Testis (tissue), 3 donors: ENCODE measurements around the gene RAMP3. TPM values are rescaled to one million over a fixed set of nuclear protein-coding genes. Genes with fewer than 3 reads are reported as not detected.

ENCODE experiments used
- DNase-seq: peaks from one replicate; pipeline ENCODE4 v3.0.0-alpha.2; 2019
- H3K27ac ChIP-seq, 2 donors: fragments of 200-600 bp; sonication (generic); one replicate each; pipeline ENCODE4 v1.5.1; 2019
- H3K27me3 ChIP-seq: fragments of 200-600 bp; sonication (generic); one replicate; pipeline ENCODE4 v1.5.1; 2019
- H3K36me3 ChIP-seq: fragments of 200-600 bp; sonication (generic); one replicate; pipeline ENCODE4 v1.5.1; 2017; ENCODE audit warnings: low read depth; ENCODE audit errors: missing control alignments
- H3K4me1 ChIP-seq: fragments of 200-600 bp; sonication (generic); one replicate; pipeline ENCODE4 v1.5.1; 2019
- H3K4me3 ChIP-seq, 2 donors: fragments of 200-600 bp; sonication (generic); one replicate each; pipeline ENCODE4 v1.5.1; 2017 to 2019
- H3K9me3 ChIP-seq: fragments of 200-600 bp; sonication (generic); one replicate; pipeline ENCODE4 v1.5.1; 2017
- POLR2A ChIP-seq: fragments of 450-650 bp; IDR thresholded peaks from one replicate; pipeline ENCODE4 v1.6.1; 2017; ENCODE audit warnings: antibody characterized with exemption, mild to moderate bottlenecking, moderate library complexity
- WGBS, 2 donors: methylation state at CpG; one replicate each; pipeline ENCODE4 v1.1.5; 2018; 5-methylcytosine and 5-hydroxymethylcytosine counted together
- intact Hi-C: fragments of 100-400 bp; cut with DNase I; formaldehyde crosslinking; loops from one replicate; pipeline ENCODE4 v1.15.1; 2023; ENCODE audit warnings: low total_unique reads
- polyA plus RNA-seq: library from polyadenylated mRNA; stranded (reverse); fragments of 350-450 nt; fragmentation: Illumina TruSeq; extraction: RNeasy Lipid Tissue Mini Kit (QIAGEN cat#74804); gene quantifications from one replicate; pipeline ENCODE4 v1.2.3, GENCODE V29; 2014; ENCODE audit warnings: low read depth, low replicate concordance; ENCODE audit not compliant: insufficient read depth
- total RNA-seq, 2 donors: library from RNA; depleted of rRNA; stranded (reverse); fragments of >200 nt; gene quantifications; one replicate each; pipeline ENCODE4 v1.2.3, GENCODE V29; 2016
- TF ChIP-seq, protein P1 (sequence below), 3 experiments: fragments of 450-650 bp in 2 of 3; fragments of 200-600 bp in 1 of 3; sonication (generic) in 1 of 3; IDR thresholded peaks; one replicate each; pipeline ENCODE4 v1.5.1; 2016 to 2019; ENCODE audit warnings: antibody characterized with exemption in 3 of 3, mild to moderate bottlenecking in 2 of 3, moderate library complexity in 1 of 3

Gene RAMP3
- total and polyA plus RNA-seq, 3 donors from 2014 or later, result 9.1 to 23.8 (median 17.0) TPM

DNA sequence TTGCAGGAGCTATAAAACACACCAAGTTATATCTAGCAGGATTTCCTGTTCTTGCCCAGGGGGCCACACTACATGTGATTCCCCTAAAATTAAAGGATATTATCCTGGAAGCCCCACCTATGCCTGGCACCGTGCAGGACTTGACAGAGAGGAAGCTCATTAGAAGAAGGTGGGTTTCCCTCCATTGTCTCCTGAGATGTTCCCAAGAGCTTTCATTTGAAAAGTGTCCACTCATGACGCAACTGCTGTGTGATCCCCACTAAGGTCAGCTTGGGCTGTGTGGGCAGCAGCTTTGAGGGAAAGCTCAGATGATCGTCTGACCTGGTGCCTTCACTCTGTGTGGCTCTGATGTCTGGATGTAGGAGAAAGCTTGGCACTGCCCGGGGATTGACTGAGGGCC, 53.5 kb downstream of the RAMP3 start:
- no peak for DNase-seq
- intact Hi-C loops, result no loop called here
- no peaks in the 10 kb centered on the region for H3K36me3 ChIP-seq
- no peaks in the 10 kb centered on the region for H3K4me1 ChIP-seq
- no peaks in the 10 kb centered on the region for H3K27me3 ChIP-seq
- no peaks in the 10 kb centered on the region for H3K9me3 ChIP-seq
- 54 to 59% methylated on average over 4 of the region's 4 CpGs for WGBS, 2 donors
- H3K4me3 ChIP-seq, result no peak overlapping the region
- H3K27ac ChIP-seq, result no peak overlapping the region
- TF ChIP-seq POLR2A, result no peak
- TF ChIP-seq, protein P1, sequence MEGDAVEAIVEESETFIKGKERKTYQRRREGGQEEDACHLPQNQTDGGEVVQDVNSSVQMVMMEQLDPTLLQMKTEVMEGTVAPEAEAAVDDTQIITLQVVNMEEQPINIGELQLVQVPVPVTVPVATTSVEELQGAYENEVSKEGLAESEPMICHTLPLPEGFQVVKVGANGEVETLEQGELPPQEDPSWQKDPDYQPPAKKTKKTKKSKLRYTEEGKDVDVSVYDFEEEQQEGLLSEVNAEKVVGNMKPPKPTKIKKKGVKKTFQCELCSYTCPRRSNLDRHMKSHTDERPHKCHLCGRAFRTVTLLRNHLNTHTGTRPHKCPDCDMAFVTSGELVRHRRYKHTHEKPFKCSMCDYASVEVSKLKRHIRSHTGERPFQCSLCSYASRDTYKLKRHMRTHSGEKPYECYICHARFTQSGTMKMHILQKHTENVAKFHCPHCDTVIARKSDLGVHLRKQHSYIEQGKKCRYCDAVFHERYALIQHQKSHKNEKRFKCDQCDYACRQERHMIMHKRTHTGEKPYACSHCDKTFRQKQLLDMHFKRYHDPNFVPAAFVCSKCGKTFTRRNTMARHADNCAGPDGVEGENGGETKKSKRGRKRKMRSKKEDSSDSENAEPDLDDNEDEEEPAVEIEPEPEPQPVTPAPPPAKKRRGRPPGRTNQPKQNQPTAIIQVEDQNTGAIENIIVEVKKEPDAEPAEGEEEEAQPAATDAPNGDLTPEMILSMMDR (IDR thresholded peaks at IDR 0.05), result no peak

DNA sequence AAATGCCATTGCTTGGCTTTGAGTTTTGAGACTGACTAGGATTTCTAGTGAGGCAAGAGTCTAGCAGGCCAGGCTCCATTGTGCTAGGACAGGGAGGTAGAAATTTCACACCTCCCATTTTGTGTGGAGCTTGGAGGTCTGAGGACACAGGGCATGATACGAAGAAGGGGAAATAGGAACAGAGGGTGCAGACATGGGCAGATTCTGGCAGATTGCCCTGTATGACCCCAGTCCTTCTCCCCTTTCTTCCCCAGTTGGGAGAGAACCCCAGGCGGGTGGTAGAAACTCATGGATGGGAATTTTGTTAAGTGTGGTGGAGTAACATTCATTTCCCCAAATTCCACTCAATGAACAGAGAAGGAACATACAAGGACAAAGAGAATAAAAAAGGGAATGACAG, 54.4 kb downstream of the RAMP3 start:
- no peaks in the 10 kb centered on the region for H3K9me3 ChIP-seq
- no peaks in the 10 kb centered on the region for H3K4me1 ChIP-seq
- H3K27me3 ChIP-seq, result no peaks in the 10 kb centered on the region
- DNase-seq, result no peak
- intact Hi-C loops, result no loop called here
- no peak overlapping the region for H3K27ac ChIP-seq
- TF ChIP-seq, protein P1 (IDR thresholded peaks at IDR 0.05), result no peak
- TF ChIP-seq POLR2A, result no peak
- no peak overlapping the region for H3K4me3 ChIP-seq
- 93 to 94% methylated on average over 2 of the region's 2 CpGs for whole genome bisulfite sequencing, 2 donors
- no peaks in the 10 kb centered on the region for H3K36me3 ChIP-seq

DNA sequence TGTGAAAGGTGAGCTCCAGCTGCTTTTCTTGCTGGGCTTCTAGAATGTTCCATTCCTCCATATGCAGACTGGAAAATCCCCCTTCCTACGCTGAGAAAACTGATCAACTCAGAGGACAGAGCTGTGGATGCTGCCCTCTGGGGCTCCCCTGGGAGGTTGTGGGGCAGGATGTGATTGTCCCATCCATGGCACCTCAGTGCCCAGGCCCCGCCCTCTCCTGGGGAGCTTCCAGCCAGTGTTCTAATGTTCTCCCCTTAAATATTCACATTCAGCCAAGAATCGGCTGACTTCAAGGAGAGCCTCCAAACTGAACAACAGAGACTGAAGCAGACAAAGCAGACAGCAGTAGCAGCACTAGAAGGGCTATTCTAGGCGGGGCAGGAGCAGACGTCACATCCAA, 55.0 kb downstream of the RAMP3 start:
- Histone ChIP-seq H3K27me3 (no peaks in the 10 kb centered on the region), H3K27ac (no peak overlapping the region), H3K4me1 (no peaks in the 10 kb centered on the region), H3K4me3 (no peak overlapping the region), H3K36me3 (no peaks in the 10 kb centered on the region), H3K9me3 (no peaks in the 10 kb centered on the region)
- intact Hi-C loops, result no loop called here
- TF ChIP-seq, protein P1 (IDR thresholded peaks at IDR 0.05), result no peak
- TF ChIP-seq POLR2A, result no peak
- WGBS, 2 donors, result 85 to 87% methylated on average over 5 of the region's 5 CpGs
- DNase-seq, result no peak

DNA sequence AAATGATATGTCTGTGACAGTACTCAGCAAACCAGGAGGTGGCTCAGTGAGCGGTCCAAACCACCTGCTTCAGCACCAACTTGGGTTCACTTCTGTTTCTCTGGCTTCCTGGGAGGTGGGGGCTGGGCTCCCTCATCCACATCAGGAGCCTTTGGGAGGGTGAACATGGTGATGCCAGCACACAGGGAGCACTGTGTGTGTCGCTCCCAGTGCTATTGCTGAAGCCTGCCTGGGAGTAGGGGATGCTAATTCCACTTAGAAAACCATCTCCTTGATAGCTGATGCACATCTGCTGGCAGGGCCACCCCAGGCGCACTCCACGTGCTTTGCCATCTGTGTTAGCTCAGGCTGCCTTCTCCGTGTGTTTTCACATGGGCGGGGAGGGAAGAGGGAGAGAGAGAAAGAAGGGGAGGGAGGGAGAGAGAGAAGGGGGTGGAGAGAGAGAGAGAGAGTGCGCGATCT, 58.0 kb downstream of the RAMP3 start:
- Histone ChIP-seq H3K4me3 (no peak overlapping the region), H3K27ac (no peak overlapping the region), H3K27me3 (no peaks in the 10 kb centered on the region), H3K36me3 (no peaks in the 10 kb centered on the region), H3K4me1 (no peaks in the 10 kb centered on the region), H3K9me3 (no peaks in the 10 kb centered on the region)
- DNase-seq, result no peak
- intact Hi-C loops, result no loop called here
- 46 to 50% methylated on average over 6 to 8 of the region's 8 CpGs for WGBS, 2 donors
- TF ChIP-seq, protein P1 (IDR thresholded peaks at IDR 0.05), result no peak
- no peak for TF ChIP-seq POLR2A

DNA sequence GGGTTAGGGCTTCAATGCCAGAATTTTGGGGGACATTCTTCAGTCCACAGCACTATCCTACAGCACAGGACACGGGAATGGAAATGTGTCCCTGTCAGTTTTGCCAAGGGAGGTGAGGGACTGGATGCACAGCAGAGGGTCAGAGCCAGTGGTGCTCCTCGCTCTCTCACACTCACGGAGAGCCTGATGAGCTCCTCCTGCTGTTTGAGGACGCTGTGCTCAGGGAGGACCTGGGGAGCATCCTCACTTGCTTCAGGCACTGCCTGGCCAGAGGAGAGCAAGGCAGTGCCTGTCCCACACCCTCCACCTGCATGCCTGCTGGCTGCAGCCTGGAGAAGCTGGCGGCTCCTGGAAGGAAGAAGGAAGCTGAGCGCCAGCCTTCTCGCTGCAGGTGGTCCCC, 58.6 kb downstream of the RAMP3 start:
- Histone ChIP-seq H3K9me3 (no peaks in the 10 kb centered on the region), H3K36me3 (no peaks in the 10 kb centered on the region), H3K27ac (no peak overlapping the region), H3K4me1 (no peaks in the 10 kb centered on the region), H3K27me3 (no peaks in the 10 kb centered on the region), H3K4me3 (no peak overlapping the region)
- no peak for TF ChIP-seq POLR2A
- TF ChIP-seq, protein P1 (IDR thresholded peaks at IDR 0.05), result no peak
- DNase-seq, result no peak
- 69 to 76% methylated on average over 7 of the region's 7 CpGs for WGBS, 2 donors
- intact Hi-C loops, result no loop called here
